GM10266 (cell line): ENCODE measurements around the gene PKP1.

Experiments
- DNase-seq: peaks from one replicate; pipeline ENCODE4 v3.0.0; 2012; ENCODE audit errors: extremely low spot score
- TF ChIP-seq, protein P1 (sequence below): IDR thresholded peaks from 2 replicates; pipeline ENCODE4 v1.5.1; 2012; ENCODE audit warnings: mild to moderate bottlenecking, low read depth; ENCODE audit not compliant: control insufficient read depth, insufficient read depth; ENCODE audit errors: missing control alignments

Gene PKP1

DNA sequence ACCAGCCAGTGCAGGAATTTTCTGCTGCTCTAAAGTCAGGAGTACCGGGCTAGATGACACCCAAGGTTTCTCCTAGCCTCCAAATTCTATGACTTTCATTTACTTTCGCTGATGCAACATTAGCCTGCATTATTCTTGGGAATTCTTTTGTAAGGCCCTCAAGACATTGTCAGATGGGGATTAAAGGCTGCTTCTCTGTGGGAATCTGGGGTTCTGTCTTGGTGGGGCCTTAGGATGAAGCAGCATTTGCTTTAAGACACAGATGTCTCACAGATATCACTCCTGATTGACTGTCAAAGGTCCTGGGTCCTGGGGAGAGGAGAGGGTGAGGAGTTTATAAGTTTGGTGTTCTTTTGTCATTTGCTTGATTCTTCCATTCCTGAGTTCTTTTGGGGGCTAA lies 11.6 kb downstream of the PKP1 start:
- DNase-seq: no peak
- TF ChIP-seq, protein P1, sequence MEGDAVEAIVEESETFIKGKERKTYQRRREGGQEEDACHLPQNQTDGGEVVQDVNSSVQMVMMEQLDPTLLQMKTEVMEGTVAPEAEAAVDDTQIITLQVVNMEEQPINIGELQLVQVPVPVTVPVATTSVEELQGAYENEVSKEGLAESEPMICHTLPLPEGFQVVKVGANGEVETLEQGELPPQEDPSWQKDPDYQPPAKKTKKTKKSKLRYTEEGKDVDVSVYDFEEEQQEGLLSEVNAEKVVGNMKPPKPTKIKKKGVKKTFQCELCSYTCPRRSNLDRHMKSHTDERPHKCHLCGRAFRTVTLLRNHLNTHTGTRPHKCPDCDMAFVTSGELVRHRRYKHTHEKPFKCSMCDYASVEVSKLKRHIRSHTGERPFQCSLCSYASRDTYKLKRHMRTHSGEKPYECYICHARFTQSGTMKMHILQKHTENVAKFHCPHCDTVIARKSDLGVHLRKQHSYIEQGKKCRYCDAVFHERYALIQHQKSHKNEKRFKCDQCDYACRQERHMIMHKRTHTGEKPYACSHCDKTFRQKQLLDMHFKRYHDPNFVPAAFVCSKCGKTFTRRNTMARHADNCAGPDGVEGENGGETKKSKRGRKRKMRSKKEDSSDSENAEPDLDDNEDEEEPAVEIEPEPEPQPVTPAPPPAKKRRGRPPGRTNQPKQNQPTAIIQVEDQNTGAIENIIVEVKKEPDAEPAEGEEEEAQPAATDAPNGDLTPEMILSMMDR: no peak

DNA sequence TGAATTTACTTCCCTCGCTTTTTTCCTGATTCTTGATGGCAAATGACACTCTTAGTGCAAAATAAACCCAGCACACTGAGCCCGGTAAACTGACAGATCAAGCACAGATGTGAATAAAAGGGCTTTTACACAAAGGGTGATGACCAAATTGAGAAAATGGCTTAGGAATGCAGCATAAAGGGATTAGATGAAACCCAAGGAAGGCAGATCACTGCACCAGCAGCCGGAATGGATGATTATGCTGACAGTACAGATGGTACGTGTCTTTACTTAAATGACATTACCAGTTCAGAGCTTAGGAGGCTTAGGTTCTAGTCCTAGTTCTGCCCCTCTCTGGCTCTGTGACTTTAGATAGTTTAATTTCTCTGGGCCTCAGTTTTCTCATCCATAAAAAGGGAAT lies 12.0 kb downstream of the PKP1 start:
- no peak for DNase-seq
- TF ChIP-seq, protein P1: no peak

DNA sequence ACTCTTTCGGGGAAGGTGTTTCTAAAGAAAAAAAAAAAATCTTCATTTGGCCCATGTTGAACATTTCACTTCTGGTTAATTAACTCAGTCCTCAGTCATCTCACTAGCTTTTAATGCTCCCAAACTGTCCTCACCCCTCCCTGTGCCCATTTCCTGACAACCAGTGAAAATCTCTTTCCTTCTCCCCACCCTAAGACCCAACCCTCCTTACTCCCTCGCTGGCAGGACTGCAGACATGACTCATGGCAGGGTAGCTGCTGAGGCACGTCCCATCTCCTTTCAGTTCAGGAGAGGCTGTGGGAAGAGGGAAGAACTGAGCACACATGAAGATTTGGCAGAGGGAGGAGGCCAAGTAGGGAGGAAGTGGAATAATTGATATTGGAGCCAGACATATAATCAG lies 12.6 kb downstream of the PKP1 start:
- no peak for DNase-seq
- TF ChIP-seq, protein P1: no peak

GRCh38 chr1:201296352-201296751 lies 13.0 kb downstream of the PKP1 start:
- no peak for DNase-seq

GRCh38 chr1:201298396-201299381 lies 15.4 kb downstream of the PKP1 start:
- DNase-seq: no peak
- TF ChIP-seq, protein P1: no peak

More at GRCh38 chr1:201296352-201296751, 13.0 kb downstream of the PKP1 start:
- TF ChIP-seq, protein P1: no peak

- TF ChIP-seq, protein P1: no peak
- no peak for DNase-seq
Measured at GRCh38 chr1:201299968-201300367, 16.7 kb downstream of the PKP1 start.

- DNase-seq: no peak
- TF ChIP-seq, protein P1: no peak
Measured at GRCh38 chr1:201300641-201301040, 17.3 kb downstream of the PKP1 start.
